GM12873 (cell line): ENCODE data around the gene SWAP70.

Experiments used
- TF ChIP-seq, protein P1 (sequence below): IDR thresholded peaks from 2 replicates; pipeline ENCODE4 v1.5.1; 2012; ENCODE audit warnings: low read depth, mild to moderate bottlenecking, moderate library complexity, low read length, control low read depth; ENCODE audit not compliant: insufficient read depth; ENCODE audit errors: missing control alignments

Gene SWAP70

GRCh38 chr11:9680028-9680427 is 16.2 kb downstream of the SWAP70 start:
- TF ChIP-seq, protein P1, sequence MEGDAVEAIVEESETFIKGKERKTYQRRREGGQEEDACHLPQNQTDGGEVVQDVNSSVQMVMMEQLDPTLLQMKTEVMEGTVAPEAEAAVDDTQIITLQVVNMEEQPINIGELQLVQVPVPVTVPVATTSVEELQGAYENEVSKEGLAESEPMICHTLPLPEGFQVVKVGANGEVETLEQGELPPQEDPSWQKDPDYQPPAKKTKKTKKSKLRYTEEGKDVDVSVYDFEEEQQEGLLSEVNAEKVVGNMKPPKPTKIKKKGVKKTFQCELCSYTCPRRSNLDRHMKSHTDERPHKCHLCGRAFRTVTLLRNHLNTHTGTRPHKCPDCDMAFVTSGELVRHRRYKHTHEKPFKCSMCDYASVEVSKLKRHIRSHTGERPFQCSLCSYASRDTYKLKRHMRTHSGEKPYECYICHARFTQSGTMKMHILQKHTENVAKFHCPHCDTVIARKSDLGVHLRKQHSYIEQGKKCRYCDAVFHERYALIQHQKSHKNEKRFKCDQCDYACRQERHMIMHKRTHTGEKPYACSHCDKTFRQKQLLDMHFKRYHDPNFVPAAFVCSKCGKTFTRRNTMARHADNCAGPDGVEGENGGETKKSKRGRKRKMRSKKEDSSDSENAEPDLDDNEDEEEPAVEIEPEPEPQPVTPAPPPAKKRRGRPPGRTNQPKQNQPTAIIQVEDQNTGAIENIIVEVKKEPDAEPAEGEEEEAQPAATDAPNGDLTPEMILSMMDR: no peak

DNA sequence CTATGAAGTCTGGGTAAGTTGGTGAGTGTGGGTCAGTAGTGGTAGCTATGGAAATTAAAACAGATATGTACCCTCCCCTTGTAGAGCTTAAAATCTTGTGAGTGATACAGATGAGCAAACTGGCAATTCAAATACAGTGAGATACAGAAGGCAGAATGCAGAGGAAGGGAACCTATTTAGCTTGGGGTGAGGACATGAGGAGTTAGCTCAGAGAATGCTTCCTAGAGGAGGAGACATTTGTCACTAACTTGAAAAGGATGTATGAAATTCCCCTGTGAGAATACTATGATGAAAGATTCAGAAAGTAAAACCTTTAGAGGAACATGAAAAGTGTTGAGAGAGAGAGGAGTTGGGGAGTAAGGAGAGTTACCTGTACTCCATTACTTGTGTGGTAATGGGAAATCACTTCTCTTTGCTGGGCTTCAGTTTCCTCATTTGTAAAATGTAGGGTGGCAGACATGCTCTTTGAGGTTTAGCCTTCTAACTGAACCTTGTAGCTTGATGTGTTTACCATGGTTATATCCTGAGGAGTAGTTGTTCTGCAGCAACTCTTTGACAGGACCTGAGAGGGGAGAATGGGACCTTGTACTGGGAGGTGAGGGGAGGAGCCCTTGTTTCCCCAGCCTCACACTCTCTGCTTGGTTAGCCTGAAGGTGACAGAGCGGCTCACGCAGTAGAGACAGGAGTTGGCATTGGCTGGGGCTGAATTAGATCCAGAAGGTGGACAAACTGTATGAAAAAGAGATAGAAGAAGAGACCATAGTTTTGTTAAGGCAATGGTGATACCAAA is 17.9 kb downstream of the SWAP70 start:
- TF ChIP-seq, protein P1: no peak

- TF ChIP-seq, protein P1: no peak
These were observed 24.0 kb downstream of the SWAP70 start for GRCh38 chr11:9687711-9688477.

DNA sequence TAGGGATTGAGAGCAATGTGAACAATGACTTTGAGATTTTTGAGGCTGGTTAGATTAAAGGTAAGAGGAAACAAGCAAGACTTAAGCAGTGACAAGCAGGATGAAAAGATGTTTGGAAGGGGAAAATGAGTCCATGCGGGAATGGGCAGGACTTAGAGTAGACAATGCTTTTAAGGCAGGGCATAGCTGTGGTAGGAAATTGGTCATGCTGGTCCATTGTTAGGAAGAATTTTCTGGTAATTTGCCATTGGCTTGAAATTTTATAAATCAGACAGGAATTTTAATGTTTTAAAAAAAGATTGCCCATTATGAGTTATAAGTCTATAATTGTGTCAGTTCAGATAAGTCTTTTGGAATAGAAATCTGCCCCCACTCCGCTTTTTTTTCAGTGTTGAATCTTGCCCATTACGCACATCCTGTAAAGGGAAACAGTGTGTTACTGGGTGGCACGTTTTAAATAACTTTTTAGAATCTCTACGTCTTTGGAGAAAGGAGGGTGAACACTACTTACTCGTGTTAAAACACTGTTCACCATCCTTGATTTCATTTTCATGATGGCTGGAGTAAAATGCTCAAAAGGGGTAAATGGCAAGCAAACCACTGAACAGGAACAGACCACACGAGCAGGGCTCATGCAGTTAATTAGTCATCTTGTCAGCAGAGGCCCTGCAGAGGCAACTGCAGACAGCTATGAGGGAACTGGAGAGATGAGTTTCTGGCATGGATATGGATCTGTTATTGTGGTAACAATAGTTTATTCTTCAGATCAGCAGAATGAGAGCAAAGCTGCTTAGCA is 25.0 kb downstream of the SWAP70 start:
- TF ChIP-seq, protein P1: no peak

- TF ChIP-seq, protein P1: no peak
These were observed 25.8 kb downstream of the SWAP70 start for GRCh38 chr11:9689721-9690120.

DNA sequence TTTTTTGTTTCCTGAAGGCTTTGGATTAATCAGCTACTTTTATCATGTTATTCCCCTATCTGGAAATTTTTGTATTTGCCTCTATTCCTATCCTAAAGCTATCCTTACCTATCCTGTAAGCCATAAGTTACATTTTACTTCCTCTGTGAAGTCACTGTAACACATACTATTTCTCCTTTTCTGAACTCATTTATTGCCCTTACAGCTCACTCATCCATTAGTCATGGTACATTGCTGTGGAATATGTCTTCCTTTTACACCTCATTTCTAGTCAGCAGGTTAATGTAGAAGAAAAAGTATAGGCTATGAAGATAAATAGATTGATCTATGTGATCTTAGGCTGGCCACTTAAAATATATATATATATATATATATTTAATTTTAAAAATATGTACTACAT is 28.0 kb downstream of the SWAP70 start:
- TF ChIP-seq, protein P1: no peak

- TF ChIP-seq, protein P1: no peak
These were observed 28.8 kb downstream of the SWAP70 start for GRCh38 chr11:9692691-9693090.
